Activated effector memory CD4-positive, alpha-beta T cell treated with anti-CD3 and anti-CD28 coated beads, Interleukin-2, amount 50 U/mL, for 16 hours (primary cell): ENCODE data around the gene LTBP1.
A peak's percentile ranks its signal among the peaks of the same experiment; 100 is the strongest.
"Not testable (repeated sequence)": the region's sequence is repeated elsewhere in the genome, so short reads cannot be mapped to it uniquely, and the experiment has no call there.

Source experiments
- DNase-seq: peaks from one replicate; pipeline ENCODE4 v3.0.0-alpha.2; 2020

The LTBP1 gene, protein sequence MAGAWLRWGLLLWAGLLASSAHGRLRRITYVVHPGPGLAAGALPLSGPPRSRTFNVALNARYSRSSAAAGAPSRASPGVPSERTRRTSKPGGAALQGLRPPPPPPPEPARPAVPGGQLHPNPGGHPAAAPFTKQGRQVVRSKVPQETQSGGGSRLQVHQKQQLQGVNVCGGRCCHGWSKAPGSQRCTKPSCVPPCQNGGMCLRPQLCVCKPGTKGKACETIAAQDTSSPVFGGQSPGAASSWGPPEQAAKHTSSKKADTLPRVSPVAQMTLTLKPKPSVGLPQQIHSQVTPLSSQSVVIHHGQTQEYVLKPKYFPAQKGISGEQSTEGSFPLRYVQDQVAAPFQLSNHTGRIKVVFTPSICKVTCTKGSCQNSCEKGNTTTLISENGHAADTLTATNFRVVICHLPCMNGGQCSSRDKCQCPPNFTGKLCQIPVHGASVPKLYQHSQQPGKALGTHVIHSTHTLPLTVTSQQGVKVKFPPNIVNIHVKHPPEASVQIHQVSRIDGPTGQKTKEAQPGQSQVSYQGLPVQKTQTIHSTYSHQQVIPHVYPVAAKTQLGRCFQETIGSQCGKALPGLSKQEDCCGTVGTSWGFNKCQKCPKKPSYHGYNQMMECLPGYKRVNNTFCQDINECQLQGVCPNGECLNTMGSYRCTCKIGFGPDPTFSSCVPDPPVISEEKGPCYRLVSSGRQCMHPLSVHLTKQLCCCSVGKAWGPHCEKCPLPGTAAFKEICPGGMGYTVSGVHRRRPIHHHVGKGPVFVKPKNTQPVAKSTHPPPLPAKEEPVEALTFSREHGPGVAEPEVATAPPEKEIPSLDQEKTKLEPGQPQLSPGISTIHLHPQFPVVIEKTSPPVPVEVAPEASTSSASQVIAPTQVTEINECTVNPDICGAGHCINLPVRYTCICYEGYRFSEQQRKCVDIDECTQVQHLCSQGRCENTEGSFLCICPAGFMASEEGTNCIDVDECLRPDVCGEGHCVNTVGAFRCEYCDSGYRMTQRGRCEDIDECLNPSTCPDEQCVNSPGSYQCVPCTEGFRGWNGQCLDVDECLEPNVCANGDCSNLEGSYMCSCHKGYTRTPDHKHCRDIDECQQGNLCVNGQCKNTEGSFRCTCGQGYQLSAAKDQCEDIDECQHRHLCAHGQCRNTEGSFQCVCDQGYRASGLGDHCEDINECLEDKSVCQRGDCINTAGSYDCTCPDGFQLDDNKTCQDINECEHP (N-terminal part only)

DNA sequence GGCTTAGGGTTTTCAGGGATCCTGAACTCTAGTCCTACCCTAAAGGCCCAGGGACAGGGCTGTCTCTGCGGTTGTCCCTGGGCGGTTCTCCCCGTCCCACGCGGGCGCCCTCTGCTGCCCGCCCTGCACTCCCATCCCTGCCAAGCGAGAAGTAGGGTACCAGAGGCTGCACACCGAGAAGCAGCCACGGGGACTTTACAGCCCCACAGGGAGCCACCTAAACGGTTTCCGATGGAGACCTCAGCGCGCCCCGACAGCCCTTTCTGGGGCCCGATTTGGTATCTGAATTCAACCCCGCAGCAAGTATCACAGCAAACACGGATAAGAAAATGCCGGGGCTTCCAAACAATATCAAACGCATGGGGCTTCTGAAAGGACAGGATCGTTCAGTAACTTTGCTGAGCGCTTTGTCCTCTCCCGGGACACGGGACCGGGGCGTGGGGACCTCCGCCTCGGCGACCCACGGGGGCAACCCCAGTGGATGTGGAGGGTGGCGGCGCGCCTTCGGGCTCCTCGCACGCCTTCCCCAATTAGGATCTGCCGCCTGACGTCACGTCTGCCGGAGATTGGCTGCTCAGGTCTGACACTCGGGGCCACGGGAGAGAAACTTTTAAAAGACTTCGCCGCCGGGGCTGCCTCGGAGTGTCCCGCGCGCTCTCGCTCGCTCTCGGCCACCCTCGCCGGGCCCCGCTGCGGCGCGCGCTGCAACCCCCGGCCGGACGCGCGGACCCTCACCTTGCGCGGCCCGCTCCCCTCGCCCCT is at the start of gene LTBP1:
Gene LTBP1, plus strand, starts transcription at position 640 of the 762 bp plus-strand sequence. CDS start 372 bp downstream, outside the sequence.
- peak; percentile 84 for DNase-seq

DNA sequence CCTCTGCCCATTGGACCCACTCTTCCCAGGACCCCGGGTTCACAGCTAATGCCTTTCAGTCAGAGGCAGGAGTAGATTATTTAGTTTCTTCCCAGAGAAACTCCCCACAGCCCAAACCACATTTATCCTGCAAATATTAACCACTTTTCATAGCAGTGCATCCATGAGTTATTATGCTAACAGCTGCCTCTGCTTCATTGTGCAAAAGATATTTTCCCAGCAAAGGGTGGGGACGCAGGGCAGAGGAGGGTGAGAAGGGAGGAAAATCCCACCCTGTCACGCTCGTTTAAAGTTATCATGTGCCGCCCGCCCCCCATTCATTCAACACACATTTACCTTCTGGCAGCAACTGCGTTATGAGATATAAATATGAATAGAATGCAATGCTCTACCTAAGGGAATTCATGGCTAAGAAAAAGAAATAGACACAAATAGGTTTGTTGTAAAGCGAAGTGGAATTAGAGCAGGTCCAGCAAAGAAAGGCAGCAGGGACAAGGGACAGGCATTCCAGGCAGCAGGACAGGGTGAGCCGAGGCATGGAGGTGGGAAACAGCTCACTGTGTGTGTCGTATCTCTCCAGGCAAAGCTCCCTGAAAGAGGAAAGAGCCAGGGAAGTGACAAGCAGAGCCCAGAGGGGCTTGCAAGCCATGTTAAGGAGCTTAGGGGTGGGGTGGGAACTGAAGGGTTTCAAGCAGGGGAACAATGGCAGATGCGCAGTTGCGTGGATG is 46.3 kb upstream of the LTBP1 start:
- no peak for DNase-seq

DNA sequence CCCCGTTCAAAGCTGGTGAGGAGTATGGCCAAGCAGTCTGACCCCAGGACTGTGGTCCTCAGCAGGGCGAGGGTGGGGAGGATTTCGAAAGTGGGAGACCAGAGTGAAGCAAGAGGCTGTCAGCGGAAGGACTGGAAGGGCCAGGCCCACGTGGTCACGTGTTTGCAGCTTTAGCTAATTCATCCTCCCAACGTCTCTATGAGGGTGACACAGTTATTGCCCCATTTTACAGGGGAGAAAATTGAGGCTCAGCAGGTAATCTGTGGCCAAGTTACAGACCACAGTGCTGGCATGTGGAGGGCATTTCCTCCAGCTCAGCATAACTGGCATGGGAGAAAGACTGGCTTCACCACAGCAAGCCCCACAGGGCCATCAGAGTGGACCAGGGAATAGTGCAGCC is 45.4 kb upstream of the LTBP1 start:
- no peak for DNase-seq

DNA sequence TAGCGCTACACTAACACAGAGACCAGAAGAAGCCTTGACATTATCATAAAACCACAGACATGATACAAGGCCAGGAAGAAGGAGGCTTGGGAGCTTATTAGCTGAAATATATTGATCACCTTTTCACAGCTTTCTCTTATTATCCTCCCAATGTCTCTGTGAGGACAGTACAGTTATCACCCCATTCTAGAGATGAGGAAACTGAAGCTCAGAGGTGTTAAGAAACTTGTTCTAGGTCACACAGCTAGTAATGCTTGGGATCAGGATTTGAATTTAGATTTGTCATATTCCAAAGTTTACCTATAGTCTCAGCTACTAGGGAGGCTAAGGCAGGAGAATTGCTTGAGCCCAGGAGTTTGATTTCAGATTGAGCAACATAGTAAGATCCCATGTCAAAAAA is 44.6 kb upstream of the LTBP1 start:
- no peak for DNase-seq

DNA sequence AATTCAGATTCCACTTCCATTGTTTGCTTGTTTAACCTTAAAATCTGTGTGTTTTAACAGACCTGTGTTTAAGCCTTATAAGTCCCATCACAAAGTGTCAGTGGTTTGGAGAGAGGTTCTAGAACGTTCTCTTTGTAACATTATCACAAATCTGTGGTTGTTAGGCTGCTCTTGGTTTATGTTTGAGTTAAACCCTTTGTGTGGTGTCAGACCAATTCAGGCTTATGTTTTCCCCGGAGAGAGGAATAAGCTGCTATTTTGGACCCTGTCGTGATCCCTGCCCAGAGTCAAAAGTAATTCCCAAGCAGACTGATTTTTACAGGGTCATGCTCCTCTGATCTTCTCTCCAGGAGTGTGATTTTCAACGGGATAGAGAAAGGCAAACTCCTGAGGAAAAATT is 43.8 kb upstream of the LTBP1 start:
- DNase-seq, result no peak

DNA sequence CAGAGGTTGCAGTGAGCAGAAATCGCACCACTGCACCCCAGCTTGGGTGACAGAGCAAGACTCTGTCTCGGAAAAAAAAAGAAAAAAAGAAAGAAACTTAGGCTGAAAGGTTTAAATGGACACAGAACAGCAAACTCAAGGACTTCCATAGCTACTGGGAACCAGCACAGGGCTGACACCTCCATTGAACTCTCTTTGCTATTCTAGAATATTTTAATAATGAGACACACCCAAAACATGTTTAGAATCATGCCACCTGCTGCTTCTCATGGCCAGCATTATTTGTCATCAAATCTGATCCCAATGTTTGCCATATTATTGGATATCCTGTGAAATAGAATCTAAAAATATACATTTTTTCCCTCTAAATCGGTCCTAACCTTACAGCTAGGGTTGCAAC is 42.7 kb upstream of the LTBP1 start:
- no peak for DNase-seq

DNA sequence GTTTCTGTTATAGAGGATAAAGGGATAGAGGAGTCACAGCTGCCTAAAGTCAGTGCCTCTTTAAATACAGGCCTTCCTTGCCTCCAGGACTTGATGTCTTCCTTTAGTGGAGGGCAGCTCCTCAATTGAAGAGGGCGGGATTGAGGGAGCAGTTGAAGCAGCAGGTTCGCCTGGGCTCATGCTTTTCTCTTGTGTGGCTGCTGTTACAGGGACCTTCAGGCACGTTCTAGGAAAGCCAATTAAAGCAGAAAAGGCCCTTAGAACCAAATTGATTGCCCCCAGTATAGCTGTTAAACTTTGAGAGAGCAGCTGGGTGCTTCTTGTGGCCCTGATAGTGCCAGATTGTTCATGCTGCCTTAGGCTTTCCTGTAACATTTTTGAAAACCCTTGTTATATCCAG is 42.0 kb upstream of the LTBP1 start:
- no peak for DNase-seq

DNA sequence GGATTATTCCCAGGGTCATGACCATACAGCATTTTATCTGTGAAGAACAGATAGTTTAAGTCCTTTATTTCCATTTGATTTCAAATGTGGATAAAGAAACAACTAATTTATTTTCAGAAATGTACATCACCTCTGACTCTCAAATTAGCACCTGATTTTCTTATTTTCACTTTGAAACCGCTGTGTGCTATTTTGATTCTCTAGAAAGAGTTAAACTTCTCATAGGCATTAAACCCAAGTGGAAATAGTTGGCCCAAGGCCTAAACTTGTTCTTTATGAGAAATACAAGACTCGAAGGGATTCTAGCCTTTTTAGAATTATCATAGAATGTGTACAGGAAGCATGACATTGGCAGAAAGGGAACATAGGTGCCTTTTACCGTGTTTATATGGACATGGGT is 41.5 kb upstream of the LTBP1 start:
- DNase-seq, result no peak

DNA sequence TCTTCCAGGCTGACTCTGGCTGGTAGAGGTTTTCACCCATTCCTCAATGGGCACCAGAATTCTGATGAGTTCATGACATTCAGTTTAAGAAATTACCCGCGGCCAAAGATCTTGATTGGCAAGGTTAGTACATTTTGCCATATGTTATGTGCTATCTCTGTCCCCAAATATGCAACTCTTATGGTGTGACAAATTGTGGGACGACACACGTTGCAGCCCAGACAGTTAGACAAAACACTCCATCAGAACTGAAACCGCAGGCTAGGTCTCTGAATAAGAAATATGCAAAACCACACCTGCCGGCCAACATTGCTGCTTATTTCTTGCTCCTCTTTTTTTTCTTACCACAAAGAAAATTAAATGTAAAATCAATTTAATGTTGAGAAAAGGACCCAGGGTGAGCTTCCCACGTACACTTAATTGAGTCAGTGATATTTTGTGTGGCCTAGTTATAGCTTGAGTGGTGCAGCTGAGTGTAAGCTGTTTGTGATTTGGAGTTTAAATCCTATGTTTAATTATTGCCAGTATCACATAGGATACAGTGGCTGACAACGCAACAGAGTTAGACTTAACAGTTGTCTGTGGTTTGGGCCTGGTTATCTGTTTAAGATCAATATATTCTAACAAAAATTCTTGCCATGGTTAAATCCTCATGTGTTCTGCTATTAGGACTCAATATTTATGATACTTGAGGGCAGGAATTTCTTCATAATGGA is 35.7 kb upstream of the LTBP1 start:
- no peak for DNase-seq

DNA sequence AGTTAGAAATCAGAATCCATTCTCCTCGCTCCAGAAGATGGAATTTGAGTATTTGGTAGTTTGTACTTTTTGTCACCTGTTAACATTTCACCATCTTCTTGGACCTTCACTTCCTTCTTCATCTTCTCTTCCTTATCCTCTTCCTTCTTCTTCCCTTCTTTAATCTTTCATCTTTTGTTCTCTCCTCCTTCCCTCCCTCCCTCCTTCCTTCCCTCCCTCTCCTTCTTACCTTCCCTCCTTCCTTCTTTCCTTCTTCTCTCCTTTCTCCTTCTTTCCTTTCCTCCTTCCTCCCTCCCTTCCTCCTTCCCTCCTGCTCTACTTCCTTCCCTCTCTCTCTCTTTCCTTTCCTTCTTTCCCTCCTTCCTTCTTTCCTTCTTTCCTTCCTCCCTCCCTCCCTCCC is 31.1 kb upstream of the LTBP1 start:
- no peak for DNase-seq

DNA sequence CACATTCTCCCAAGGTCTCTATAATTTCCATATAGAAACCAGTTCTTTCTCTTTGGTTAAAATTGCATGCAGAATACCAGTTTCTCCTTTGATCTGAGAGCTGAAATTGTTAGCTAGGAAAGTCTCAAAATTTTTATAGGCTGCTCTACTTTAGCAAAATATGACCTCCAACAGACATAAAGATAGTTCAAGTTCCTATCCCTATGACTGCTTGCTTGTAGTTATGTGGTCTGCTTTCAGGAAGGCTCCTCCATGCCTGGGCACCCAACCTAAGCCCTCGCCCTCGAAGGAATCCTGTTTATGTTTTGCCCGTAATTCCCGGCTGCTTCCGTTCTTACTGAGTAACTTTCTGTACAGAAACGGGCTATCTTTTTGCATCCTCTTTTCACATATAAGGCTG is 28.0 kb upstream of the LTBP1 start:
- DNase-seq, result no peak

DNA sequence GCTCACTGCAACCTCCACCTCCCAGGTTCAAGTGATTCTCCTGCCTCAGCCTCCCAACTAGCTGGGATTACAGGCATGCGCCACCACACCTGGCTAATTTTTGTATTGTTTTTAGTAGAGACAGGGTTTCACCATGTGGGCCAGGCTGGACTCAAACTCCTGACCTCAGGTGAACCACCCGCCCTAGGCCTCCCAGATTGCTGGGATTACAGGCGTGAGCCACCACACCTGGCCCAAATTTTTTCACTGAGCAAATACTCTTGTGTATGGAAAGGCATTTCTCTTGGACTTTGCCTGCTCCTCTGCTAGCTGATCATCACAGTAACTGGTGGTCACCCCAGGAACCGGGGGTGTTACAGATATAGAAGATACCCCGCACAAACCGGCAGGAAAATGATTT is 26.9 kb upstream of the LTBP1 start:
- not testable (repeated sequence) for DNase-seq

DNA sequence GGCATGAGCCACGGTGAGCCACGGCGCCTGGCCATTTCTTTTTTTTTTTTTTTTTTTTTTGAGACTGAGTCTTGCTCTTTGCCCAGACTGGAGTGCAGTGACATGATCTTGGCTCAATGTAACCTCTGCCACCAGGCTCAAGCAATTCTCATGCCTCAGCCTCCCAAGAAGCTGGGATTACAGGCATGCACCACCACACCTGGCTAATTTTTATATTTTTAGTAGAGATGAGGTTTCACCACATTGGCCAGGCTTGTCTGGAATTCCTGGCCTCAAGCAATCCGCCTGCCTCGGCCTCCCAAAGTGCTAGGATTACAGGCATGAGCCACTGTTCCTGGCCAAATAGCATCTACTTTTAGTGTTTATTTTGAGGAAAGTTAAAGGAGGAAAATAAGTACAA is 25.3 kb upstream of the LTBP1 start:
- not testable (repeated sequence) for DNase-seq

DNA sequence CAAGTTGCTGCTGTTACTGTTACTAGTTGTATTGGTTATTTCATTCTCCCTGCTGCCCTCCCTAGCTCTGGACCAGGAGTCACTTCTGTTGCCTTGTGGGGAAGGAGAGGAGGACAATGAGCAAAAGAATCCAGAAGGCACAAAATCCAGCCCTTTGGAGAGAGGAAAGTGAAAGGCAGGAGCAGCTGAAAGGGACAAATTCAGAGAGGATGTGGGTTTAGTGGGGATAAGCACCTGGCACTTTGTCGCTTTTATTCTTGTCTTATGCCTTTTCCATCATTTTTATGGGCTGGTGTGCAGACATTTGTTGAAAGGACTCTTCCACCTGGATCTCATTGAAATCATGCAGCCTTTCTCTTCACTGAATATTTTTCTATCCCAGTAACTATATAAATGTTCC is 24.3 kb upstream of the LTBP1 start:
- DNase-seq, result no peak

DNA sequence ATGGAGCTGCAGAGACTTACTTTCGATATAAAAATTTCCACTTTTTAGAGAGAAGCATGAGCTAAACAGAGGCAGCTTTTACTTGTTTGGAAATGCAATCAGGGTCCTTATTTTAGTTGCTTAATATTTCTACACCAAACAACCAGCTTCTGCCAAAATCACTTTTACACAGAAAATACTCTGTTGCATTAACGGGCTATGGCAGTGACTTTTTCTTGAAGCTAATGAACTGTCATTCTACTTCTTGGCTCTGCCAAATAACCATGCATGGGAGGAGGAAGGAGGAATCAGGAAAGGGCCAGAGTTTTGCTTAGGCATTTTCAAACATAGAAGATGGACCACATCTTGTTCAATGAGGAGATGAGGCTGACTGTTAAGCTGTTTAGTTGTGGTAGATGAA is 23.6 kb upstream of the LTBP1 start:
- no peak for DNase-seq

DNA sequence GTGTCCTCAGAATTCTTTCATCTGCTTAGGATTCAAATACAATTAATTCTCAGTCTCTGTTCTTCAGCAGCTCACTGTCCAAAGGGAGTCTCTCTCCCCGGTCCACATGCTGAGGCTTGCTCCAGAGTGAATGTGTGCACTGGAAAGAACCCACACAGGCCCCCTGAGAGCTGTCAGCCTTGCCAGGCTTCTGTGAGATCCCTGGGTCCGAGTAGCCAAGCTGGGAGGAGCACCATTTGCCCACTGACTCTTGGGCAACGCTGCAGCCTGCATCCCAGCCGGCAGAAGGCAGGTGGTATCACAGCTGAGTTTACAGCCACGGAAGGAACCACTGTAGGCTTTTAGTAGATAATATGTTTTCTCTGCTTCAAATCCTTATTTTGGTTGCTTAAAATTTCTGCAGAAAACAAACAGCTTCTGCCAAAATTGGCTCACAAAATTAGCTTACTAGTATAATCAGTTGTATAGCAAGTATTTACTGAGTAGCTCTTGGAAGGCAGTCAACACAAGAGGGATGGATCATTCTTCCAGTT is 21.4 kb upstream of the LTBP1 start:
- DNase-seq, result no peak

DNA sequence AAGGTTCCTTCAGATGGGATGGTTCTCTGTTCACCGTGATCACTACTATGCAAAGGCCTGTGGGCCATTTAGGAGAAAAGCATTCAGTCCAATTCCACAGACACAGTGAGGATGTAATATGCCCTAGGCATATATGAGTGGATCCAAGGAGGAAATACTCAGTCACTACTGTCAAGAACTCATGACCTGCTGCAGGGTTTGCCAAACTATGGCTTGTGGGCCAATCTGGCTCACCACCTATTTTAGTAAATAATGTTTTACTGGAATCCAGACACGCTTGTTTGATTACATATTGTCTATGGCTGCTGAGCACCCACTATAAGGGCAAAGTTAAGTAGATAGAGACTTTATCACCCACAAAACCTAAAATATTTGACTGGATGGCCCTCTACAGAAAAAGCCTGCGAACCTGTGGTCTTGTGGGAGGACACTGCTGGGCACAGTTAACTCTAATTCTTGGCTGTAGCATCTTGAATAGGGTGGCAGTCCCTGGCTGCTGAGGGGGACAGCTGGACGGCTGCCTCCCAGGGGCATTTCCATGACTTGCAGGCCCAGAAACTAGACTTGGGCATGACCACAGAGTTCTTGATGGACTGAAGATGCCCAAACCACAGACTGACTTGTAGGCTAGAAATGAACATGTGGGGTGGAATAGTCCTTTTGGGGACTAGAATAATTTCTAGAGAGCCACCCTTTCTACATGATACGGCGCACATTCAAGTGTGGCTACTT is 20.6 kb upstream of the LTBP1 start:
- DNase-seq, result no peak

DNA sequence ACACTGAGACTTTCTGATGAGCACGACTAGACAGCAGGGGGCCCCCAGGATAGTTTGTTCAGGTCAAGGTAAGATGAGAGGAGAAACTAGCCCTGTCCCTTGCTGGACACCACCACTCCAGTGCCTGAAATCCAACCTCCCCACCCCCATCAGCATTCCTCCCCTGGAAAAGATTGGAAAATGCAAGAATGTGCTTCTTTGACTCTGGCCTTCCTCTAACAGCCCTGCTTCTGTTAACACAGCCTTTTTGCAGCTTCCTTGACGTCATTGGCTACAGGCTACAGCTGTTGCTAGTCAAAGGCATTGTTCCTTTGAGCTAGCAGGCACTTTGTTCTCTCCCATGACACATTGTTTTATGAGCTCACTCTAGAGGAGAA is 20.1 kb upstream of the LTBP1 start:
- no peak for DNase-seq

DNA sequence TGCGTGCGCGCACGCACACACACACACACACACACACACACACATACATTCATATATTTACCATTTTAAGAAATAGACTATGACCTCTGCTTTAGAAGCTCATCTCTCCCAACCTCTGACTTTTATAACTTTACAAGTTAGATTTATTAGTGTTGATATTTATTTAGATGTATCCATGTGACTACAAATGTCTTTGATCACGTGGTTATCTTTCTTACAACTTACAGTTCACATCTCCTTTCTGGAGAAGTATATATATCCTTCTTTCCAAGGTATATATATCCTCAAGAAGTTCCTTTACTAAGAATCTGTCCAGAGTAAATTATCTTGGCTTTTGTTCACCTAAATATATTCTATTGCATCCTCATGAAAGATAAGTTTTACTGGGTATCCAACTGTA is 16.3 kb upstream of the LTBP1 start:
- no peak for DNase-seq

DNA sequence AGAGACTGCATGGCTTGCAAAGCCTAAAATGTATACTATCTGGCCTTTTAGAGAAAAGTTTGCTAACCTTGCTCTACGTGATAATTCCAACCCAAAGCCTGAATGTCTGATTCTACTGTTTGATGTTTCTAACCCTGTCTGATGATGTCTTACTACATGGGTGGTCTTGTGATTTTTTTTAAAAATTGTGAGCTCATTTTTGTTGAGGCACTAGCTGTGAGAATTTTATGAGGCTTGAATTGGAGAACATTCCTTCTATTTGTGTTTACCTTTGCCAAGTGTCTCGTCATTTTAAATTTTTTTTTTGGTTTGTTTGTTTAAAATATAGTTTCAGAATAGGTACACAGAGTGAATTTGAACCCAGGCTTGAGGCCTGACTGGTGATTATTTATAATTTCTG is 15.2 kb upstream of the LTBP1 start:
- no peak for DNase-seq
